GM20000 (cell line): Measurements from ENCODE around the gene BRD1.

Experiments used
- DNase-seq: peaks from one replicate; pipeline ENCODE4 v3.0.0; 2012; ENCODE audit warnings: low spot score
- CTCF ChIP-seq: IDR thresholded peaks from 2 replicates; pipeline ENCODE4 v1.5.1; 2012; ENCODE audit warnings: mild to moderate bottlenecking, control low read depth; ENCODE audit errors: extremely low read depth, missing control alignments

BRD1 gene

GRCh38 chr22:49811020-49811791, 16.5 kb downstream of the BRD1 start:
- no peak for DNase-seq
- TF ChIP-seq CTCF = no peak

- DNase-seq = no peak
- TF ChIP-seq CTCF = no peak
Measured at GRCh38 chr22:49810363-49811019, 17.2 kb downstream of the BRD1 start.

GRCh38 chr22:49807780-49808708, 19.6 kb downstream of the BRD1 start:
- TF ChIP-seq CTCF = no peak
- no peak for DNase-seq

- no peak for TF ChIP-seq CTCF
- DNase-seq = no peak
Measured at GRCh38 chr22:49807129-49807528, 20.5 kb downstream of the BRD1 start.

- no peak for DNase-seq
- TF ChIP-seq CTCF = no peak
Measured at GRCh38 chr22:49803737-49804375, 23.8 kb downstream of the BRD1 start.

- no peak for DNase-seq
- TF ChIP-seq CTCF = no peak
Measured at GRCh38 chr22:49803134-49803533, 24.5 kb downstream of the BRD1 start.
